Mononuclear cell (primary cell): ENCODE data around the gene SEMA5A. TPM values are rescaled to one million over a fixed set of nuclear protein-coding genes. Genes with fewer than 3 reads are reported as not detected.

Experiments
- H3K27me3 ChIP-seq: 2 replicates; pipeline ENCODE4 v1.6.0; 2011; ENCODE audit warnings: low read length, control low read depth; ENCODE audit not compliant: insufficient read depth
- H3K4me1 ChIP-seq: 2 replicates; pipeline ENCODE4 v1.5.1; 2011; ENCODE audit warnings: mild to moderate bottlenecking, low read length, control low read depth; ENCODE audit not compliant: insufficient read depth
- H3K4me3 ChIP-seq: 2 replicates; pipeline ENCODE4 v1.5.1; 2011; ENCODE audit warnings: mild to moderate bottlenecking, low read length, moderate library complexity
- H3K9me3 ChIP-seq: 2 replicates; pipeline ENCODE4 v1.5.1; 2011; ENCODE audit warnings: low read depth, mild to moderate bottlenecking, control low read depth, low read length
- total RNA-seq: library from RNA; depleted of rRNA; stranded (reverse); fragments of >200 nt; gene quantifications from one replicate; pipeline ENCODE4 v1.2.3, GENCODE V29; 2012

SEMA5A gene
- total RNA-seq, 1 donor: 0.84 TPM

- H3K4me3 ChIP-seq: no peak overlapping the region
- H3K4me1 ChIP-seq: no peaks in the 10 kb centered on the region
- H3K9me3 ChIP-seq: no peaks in the 10 kb centered on the region
- H3K27me3 ChIP-seq: no peaks in the 10 kb centered on the region
These were observed 300.8 kb downstream of the SEMA5A start for GRCh38 chr5:9245071-9245470.

DNA sequence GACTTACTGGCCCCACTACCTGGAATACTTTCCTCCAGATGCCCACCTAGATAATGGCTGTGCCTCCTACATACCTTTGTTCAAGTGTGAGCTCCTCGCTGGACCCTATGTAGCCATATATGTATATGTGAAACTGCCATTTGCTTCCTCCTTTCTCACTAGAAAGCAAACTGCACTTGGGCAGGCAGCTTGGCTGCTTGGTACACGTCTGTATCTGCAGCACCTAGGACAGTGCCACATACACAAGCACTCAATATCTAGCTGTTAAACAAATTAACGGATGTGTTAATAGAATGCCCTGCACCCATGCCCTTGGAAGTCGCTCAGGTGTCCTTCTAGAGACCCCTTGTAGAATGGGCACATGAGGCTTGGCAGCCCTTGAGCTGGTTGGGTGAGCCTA lies 301.5 kb downstream of the SEMA5A start:
- H3K9me3 ChIP-seq: no peaks in the 10 kb centered on the region
- H3K4me1 ChIP-seq: no peaks in the 10 kb centered on the region
- H3K27me3 ChIP-seq: no peaks in the 10 kb centered on the region
- H3K4me3 ChIP-seq: no peak overlapping the region

DNA sequence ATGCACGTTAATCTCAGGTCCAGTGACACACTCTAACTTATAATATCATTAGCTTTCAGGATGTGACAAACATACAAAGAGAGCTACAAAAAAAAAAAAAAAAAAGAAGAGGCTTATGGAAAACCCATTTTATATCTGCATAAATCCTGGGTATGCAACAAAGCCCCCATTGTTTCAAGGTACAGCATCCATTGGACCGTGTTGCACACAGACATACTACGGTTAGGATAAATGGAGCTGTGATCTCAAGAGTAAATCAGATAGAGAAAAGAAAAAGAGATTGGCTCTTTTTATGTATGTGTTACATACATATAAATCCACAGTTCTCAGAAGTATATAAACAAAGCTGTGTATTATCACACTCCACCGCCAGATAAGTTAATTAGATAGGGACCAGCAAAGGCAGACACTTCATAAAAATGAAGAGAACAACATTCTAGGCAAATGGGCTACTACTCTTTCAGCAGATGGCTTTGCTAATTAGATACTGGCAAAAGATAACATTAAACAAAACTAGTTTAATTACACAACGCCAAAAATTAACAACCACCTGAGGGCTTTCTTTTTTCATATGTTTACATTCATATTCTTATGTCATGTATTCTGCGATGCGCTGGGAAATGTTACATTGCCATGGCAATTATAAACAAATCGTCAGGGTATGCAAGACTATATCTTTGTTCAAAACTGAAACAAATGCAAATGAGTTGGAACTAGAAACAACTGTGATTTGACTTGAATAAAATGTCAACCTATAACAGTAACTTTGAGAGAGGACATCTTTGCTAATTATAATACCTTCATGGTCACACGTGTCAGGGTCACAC lies 304.2 kb downstream of the SEMA5A start:
- Histone ChIP-seq H3K4me1 (no peaks in the 10 kb centered on the region), H3K27me3 (no peaks in the 10 kb centered on the region), H3K4me3 (no peak overlapping the region), H3K9me3 (no peaks in the 10 kb centered on the region)

- H3K27me3 ChIP-seq: no peaks in the 10 kb centered on the region
- no peaks in the 10 kb centered on the region for H3K4me1 ChIP-seq
- no peak overlapping the region for H3K4me3 ChIP-seq
- no peaks in the 10 kb centered on the region for H3K9me3 ChIP-seq
These were observed 305.4 kb downstream of the SEMA5A start for GRCh38 chr5:9240431-9240830.

- H3K27me3 ChIP-seq: no peaks in the 10 kb centered on the region
- no peak overlapping the region for H3K4me3 ChIP-seq
- H3K4me1 ChIP-seq: no peaks in the 10 kb centered on the region
- H3K9me3 ChIP-seq: no peaks in the 10 kb centered on the region
These were observed 306.2 kb downstream of the SEMA5A start for GRCh38 chr5:9239626-9240025.

- no peaks in the 10 kb centered on the region for H3K27me3 ChIP-seq
- H3K4me1 ChIP-seq: no peaks in the 10 kb centered on the region
- no peak overlapping the region for H3K4me3 ChIP-seq
- H3K9me3 ChIP-seq: no peaks in the 10 kb centered on the region
These were observed 306.8 kb downstream of the SEMA5A start for GRCh38 chr5:9239071-9239470.

GRCh38 chr5:9233712-9234111 lies 312.2 kb downstream of the SEMA5A start:
- H3K9me3 ChIP-seq: no peaks in the 10 kb centered on the region
- no peak overlapping the region for H3K4me3 ChIP-seq
- H3K4me1 ChIP-seq: no peaks in the 10 kb centered on the region
- H3K27me3 ChIP-seq: no peaks in the 10 kb centered on the region

DNA sequence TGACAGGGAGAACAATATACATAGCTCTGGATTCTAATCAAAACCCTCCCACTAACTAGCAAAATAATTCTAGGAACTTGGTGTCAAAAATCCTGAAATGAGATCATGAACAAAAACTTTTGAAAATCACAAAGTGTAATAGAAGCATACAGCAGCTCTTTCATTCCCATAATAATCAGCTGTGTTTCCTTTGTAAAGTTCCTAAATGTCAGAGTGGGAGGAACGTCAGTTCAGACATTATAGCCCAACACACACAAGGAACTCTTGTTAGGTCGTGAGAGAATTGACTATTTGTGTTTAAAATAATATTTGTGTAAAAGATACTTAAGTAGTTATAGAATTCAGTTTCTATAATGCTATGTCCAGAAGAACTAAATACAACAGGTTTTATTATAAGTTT lies 312.8 kb downstream of the SEMA5A start:
- Histone ChIP-seq H3K4me1 (no peaks in the 10 kb centered on the region), H3K27me3 (no peaks in the 10 kb centered on the region), H3K4me3 (no peak overlapping the region), H3K9me3 (no peaks in the 10 kb centered on the region)

- Histone ChIP-seq H3K27me3 (no peaks in the 10 kb centered on the region), H3K4me3 (no peak overlapping the region), H3K4me1 (no peaks in the 10 kb centered on the region), H3K9me3 (no peaks in the 10 kb centered on the region)
These were observed 314.0 kb downstream of the SEMA5A start for GRCh38 chr5:9231842-9232241.

- no peaks in the 10 kb centered on the region for H3K27me3 ChIP-seq
- H3K4me3 ChIP-seq: no peak overlapping the region
- H3K4me1 ChIP-seq: no peaks in the 10 kb centered on the region
- no peaks in the 10 kb centered on the region for H3K9me3 ChIP-seq
These were observed 315.5 kb downstream of the SEMA5A start for GRCh38 chr5:9230355-9230754.

DNA sequence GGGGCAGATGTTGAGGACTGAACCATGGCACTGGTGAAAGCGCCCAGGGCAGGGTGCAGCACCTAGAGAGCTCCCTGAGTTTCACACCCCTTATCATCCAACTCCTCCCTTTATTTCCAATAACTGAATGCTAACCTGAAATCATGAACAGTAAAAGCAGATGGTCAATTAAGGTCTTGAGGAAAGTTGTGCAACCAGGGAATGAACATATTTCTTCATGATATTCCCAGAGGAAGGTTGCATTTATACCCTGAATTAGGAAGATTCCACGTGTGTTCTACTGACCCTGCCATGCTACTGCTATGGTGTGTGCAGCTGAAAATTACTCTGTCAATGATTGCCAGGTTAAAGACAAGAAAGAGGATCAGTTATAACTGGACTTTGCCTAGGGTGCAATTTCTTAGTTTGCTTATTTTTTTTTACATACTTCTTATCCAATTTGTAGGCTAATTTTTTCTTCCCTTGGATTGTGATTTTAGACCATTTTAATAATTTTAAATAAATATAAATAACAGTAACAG lies 319.8 kb downstream of the SEMA5A start:
- Histone ChIP-seq H3K4me1 (no peaks in the 10 kb centered on the region), H3K27me3 (no peaks in the 10 kb centered on the region), H3K9me3 (no peaks in the 10 kb centered on the region), H3K4me3 (no peak overlapping the region)

DNA sequence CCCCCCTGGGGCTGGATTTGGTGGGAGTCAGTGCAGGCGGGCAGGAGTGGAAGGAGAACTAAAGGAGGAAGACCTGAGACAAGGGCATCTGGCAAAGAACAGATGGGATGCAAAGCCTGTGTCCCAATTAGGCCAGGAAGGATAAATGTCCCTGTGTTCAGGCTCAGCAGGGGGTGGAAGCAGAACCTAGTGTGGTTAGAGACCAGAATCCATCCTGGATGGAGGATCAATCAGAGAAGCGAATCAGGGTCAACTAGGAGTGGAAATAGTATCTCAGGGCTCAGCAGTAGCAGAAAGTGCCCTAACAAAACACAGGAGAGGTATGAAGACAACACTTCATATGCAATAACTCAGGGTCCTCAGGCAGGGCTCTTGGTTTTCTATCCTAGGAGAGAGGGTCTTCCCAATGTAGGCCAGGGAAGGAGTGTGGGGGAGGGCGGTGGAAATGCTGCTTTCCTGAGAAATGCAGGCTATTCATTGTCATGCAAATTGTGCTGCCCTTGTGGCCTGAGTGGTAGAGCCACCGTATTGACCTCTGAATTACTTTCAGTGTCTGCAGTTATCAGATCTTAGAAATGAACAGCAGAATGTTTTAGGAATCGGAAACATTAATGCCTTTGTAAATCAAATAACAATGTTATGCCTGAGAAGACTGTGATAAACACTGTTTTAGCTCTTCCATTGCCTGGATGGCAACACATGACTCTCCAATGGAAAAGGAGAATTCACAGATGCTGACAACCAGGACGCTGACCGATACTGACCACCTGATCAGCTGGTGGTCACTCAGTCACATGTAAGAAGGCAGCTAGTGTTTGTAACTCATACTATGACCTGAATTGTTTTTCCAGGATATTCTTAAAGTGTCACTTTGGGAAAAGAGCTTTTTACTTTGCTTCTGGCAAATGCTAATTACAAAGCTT lies 323.6 kb downstream of the SEMA5A start:
- H3K4me1 ChIP-seq: no peaks in the 10 kb centered on the region
- no peak overlapping the region for H3K4me3 ChIP-seq
- H3K9me3 ChIP-seq: no peaks in the 10 kb centered on the region
- no peaks in the 10 kb centered on the region for H3K27me3 ChIP-seq

- H3K9me3 ChIP-seq: no peaks in the 10 kb centered on the region
- H3K27me3 ChIP-seq: no peaks in the 10 kb centered on the region
- no peak overlapping the region for H3K4me3 ChIP-seq
- H3K4me1 ChIP-seq: no peaks in the 10 kb centered on the region
These were observed 327.5 kb downstream of the SEMA5A start for GRCh38 chr5:9218358-9218757.

- H3K4me3 ChIP-seq: no peak overlapping the region
- no peaks in the 10 kb centered on the region for H3K4me1 ChIP-seq
- H3K9me3 ChIP-seq: no peaks in the 10 kb centered on the region
- H3K27me3 ChIP-seq: no peaks in the 10 kb centered on the region
These were observed 333.3 kb downstream of the SEMA5A start for GRCh38 chr5:9212605-9213004.

DNA sequence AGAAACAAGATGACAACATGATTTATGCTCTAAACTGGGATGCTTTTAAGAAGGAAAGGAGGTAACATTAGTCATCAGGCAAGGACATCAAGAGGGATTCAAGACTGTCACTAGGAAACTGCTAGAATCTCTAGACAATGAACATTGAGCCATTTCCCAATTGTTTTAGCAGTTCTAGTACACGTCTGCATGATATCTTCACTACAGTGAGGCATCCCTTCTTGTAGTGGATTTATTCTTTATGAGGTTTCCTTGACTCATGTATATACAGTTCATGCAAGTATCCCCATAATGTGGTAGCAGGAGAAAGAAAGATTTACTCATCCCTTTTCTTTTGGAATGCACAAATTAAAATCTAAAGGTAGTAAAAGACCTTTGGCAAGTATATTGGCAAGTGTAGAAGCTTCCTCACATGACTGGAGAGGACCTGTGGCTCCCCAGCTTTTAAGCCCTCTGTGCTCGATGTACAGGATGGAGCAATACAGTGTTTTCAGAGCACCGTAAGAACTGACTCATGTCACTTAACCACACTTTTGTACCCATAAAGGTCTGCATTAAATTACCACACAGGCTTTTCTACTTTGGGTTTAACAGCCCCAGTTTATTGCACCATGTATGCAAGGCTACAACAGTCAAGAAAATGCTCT lies 335.9 kb downstream of the SEMA5A start:
- Histone ChIP-seq H3K27me3 (no peaks in the 10 kb centered on the region), H3K9me3 (no peaks in the 10 kb centered on the region), H3K4me1 (no peaks in the 10 kb centered on the region), H3K4me3 (no peak overlapping the region)
